Esophagus muscularis mucosa (tissue), 4 donors: ENCODE measurements around the gene NOXA1. TPM values are rescaled to one million over a fixed set of nuclear protein-coding genes. Genes with fewer than 3 reads are reported as not detected.

Experiments
- DNase-seq: peaks from one replicate; pipeline ENCODE4 v3.0.0-alpha.2; 2017; ENCODE audit errors: extremely low spot score
- H3K27ac ChIP-seq, 4 donors: fragments of 200-600 bp; sonication (generic); replicated peaks in 1 of 4; 1 replicate in 3 of 4; 2 replicates in 1 of 4; pipeline ENCODE4 v1.5.1; 2016 to 2019; ENCODE audit warnings: mild to moderate bottlenecking in 1 of 4
- H3K27me3 ChIP-seq, 4 donors: fragments of 200-600 bp; sonication (generic); one replicate each; pipeline versions ENCODE4 v1.5.1 to v1.6.0; 2016 to 2019
- H3K36me3 ChIP-seq, 4 donors: fragments of 200-600 bp; sonication (generic); one replicate each; pipeline ENCODE4 v1.5.1; 2016 to 2019
- H3K4me1 ChIP-seq, 4 donors: fragments of 200-600 bp; sonication (generic); one replicate each; pipeline ENCODE4 v1.5.1; 2016 to 2019
- H3K4me3 ChIP-seq, 4 donors: fragments of 200-600 bp; sonication (generic); 1 replicate in 2 of 4; 2 replicates in 2 of 4; pipeline ENCODE4 v1.5.1; 2016 to 2019; ENCODE audit warnings: mild to moderate bottlenecking in 4 of 4, moderate library complexity in 1 of 4
- H3K9me3 ChIP-seq, 4 donors: fragments of 200-600 bp; sonication (generic); 1 replicate in 3 of 4; 2 replicates in 1 of 4; pipeline ENCODE4 v1.5.1; 2016 to 2019
- EP300 ChIP-seq: sonication (generic); formaldehyde crosslinking; IDR thresholded peaks from one replicate; pipeline ENCODE4 v1.6.1; 2017; ENCODE audit warnings: antibody characterized with exemption
- POLR2A ChIP-seq: fragments of 450-650 bp; IDR thresholded peaks from one replicate; pipeline ENCODE4 v1.6.1; 2017; ENCODE audit warnings: antibody characterized with exemption, moderate library complexity, mild to moderate bottlenecking, low read depth
- POLR2AphosphoS5 ChIP-seq, 2 donors: sonication (generic); formaldehyde crosslinking; IDR thresholded peaks; one replicate each; pipeline ENCODE4 v1.6.1; 2017; ENCODE audit warnings: antibody characterized with exemption in 2 of 2
- whole genome bisulfite sequencing: methylation state at CpG from one replicate; pipeline ENCODE4 v1.1.5; 2018; 5-methylcytosine and 5-hydroxymethylcytosine counted together
- intact Hi-C: fragments of 100-400 bp; cut with DNase I; formaldehyde crosslinking; loops from one replicate; pipeline ENCODE4 v1.15.1; 2023
- total RNA-seq, 4 donors: library from RNA; depleted of rRNA; stranded (reverse); fragments of >200 nt; gene quantifications; one replicate each; pipeline versions ENCODE4 v1.1.0 to v1.2.1, GENCODE V29; 2016
- TF ChIP-seq, protein P1 (sequence below), 3 experiments: fragments of 200-600 bp in 2 of 3; fragments of 450-650 bp in 1 of 3; sonication (generic) in 2 of 3; IDR thresholded peaks; one replicate each; pipeline ENCODE4 v1.5.1; 2017 to 2019; ENCODE audit warnings: antibody characterized with exemption in 3 of 3, mild to moderate bottlenecking in 2 of 3, moderate library complexity in 1 of 3

The NOXA1 gene
- total RNA-seq, 4 donors from 2014 or later, result 2.1 to 4.0 (median 3.0) TPM

DNA sequence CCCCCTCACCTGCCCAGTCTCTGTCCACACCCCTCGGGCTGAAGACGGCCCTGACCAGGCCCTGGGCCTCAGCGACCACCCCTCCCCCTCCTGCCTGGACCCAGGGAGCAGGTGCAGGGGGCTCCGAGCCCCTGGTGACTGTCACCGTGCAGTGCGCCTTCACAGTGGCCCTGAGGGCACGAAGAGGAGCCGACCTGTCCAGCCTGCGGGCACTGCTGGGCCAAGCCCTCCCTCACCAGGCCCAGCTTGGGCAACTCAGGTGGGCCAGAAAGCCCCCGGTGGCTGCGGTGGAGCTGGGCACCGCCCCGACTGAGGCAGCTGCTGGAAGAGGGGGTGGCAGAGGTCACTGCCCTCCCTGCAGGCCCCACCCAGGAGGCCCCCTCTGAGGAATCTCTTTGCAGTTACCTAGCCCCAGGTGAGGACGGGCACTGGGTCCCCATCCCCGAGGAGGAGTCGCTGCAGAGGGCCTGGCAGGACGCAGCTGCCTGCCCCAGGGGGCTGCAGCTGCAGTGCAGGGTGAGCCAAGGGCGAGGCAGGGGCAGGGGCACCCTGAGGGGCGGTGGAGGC is 10.2 kb downstream of the NOXA1 start:
- Histone ChIP-seq H3K36me3 (no peaks in the 10 kb centered on the region), H3K9me3 (no peaks in the 10 kb centered on the region), H3K27ac (no peak overlapping the region), H3K4me3 (no peak overlapping the region), H3K4me1 (peaks cover 0 to 16% (median 12%) of the 10 kb centered on the region in 4 donors), H3K27me3 (peaks cover 0 to 67% (median 0%) of the 10 kb centered on the region in 4 donors)
- intact Hi-C loops, result no loop called here
- 63% methylated on average over 2 of the region's 19 CpGs for WGBS
- TF ChIP-seq, protein P1, sequence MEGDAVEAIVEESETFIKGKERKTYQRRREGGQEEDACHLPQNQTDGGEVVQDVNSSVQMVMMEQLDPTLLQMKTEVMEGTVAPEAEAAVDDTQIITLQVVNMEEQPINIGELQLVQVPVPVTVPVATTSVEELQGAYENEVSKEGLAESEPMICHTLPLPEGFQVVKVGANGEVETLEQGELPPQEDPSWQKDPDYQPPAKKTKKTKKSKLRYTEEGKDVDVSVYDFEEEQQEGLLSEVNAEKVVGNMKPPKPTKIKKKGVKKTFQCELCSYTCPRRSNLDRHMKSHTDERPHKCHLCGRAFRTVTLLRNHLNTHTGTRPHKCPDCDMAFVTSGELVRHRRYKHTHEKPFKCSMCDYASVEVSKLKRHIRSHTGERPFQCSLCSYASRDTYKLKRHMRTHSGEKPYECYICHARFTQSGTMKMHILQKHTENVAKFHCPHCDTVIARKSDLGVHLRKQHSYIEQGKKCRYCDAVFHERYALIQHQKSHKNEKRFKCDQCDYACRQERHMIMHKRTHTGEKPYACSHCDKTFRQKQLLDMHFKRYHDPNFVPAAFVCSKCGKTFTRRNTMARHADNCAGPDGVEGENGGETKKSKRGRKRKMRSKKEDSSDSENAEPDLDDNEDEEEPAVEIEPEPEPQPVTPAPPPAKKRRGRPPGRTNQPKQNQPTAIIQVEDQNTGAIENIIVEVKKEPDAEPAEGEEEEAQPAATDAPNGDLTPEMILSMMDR (IDR thresholded peaks at IDR 0.05), result no peak
- TF ChIP-seq POLR2AphosphoS5 (IDR thresholded peaks at IDR 0.05) (no peak), EP300 (no peak), POLR2A (no peak)
- no peak for DNase-seq

DNA sequence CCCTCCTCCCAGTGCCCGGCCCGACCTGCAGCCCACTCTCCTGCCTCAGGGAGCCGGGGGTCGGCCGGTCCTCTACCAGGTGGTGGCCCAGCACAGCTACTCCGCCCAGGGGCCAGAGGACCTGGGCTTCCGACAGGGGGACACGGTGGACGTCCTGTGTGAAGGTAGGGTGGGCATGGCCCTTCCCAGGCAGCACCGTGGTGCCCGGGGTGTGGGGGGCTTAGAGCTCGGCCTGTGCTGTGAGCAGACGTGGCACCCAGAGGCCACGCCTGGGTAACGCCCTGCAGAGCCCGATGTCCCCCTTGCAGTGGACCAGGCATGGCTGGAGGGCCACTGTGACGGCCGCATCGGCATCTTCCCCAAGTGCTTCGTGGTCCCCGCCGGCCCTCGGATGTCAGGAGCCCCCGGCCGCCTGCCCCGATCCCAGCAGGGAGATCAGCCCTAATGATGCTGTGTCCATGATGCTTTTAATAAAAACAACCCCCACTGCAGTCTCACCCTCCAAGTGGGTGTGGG is 10.8 kb downstream of the NOXA1 start:
- TF ChIP-seq EP300 (no peak), POLR2AphosphoS5 (IDR thresholded peaks at IDR 0.05) (no peak), POLR2A (no peak)
- TF ChIP-seq, protein P1 (IDR thresholded peaks at IDR 0.05), result no peak
- 92% methylated on average over 5 of the region's 26 CpGs for WGBS
- Histone ChIP-seq H3K4me1 (peaks cover 0 to 16% (median 12%) of the 10 kb centered on the region in 4 donors), H3K9me3 (no peaks in the 10 kb centered on the region), H3K27ac (no peak overlapping the region), H3K4me3 (no peak overlapping the region), H3K27me3 (peaks cover 0 to 72% (median 0%) of the 10 kb centered on the region in 4 donors), H3K36me3 (no peaks in the 10 kb centered on the region)
- intact Hi-C loops, result no loop called here
- no peak for DNase-seq

DNA sequence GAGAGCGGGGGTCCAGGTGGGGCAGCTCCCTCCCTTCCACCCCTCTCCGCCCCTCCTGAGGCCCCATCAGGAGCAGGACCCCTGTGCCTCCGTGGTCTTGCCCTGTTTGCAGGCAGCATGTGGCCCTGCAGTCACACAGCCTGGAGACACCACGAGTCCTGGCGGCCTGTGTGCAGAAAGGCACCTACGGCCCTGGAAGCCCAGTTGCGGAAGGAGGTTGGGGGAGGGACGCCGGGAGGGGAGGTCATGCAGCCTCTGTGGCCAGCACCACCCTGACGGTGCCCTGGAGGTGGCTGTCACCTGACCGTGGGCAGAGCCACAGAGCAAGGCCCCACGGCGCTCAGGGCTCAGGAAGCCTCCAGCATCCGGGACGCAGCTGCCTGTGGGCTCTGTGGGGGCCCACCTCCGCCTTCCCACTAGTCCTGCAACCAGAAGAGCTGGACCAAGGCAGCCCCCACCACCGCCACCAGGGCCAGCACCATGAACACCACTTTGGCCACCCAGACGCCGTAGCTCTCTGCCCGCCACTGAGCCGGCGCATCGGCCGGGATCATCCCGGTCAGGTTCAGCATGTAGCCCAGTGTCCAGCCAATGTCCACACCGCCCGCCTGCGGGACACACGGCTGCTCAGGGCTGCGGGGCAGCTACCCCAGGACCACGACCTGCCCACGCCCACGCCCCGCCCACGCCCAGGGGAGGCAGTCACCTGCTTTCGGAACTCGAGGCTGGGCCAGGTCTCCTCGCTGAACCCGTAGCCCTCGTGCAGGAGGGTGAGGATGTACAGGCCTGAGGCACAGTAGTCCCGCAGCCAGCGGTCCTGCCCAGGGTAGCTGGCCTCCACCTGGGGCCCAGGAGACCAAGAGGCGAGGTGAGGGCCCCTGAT is 11.5 kb downstream of the NOXA1 start:
- no peaks in the 10 kb centered on the region for H3K9me3 ChIP-seq
- WGBS, result 94% methylated on average over 16 of the region's 43 CpGs

DNA sequence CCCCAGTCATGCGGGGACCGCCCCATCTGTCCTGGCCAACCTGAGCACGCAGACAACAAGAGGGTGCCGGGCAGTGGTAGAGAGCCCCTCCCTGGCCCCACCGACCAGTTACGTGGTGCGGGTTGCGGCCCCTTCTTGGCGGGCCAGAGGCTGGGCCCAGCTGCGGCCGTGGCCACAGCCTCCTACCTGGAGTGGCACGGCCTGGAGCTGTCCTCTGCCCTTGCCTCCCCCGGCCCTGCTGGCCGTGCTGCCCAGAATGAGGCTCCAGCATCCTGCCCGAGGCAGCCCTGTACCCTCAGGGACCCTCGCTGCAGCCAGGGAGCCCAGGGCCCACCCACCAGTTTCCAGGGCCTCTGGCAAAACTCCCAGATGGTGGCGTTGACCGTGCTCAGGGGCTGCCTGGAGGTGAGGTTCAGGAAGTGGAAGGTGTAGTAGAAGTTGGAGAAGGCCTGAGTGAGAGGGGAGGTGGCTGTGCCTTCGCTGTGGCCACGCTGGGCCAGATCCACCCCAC is 12.2 kb downstream of the NOXA1 start:
- Histone ChIP-seq H3K36me3 (no peaks in the 10 kb centered on the region), H3K27me3 (peaks cover 0 to 70% (median 0%) of the 10 kb centered on the region in 4 donors), H3K27ac (no peak overlapping the region), H3K9me3 (no peaks in the 10 kb centered on the region), H3K4me3 (no peak overlapping the region), H3K4me1 (peaks cover 0 to 12% (median 10%) of the 10 kb centered on the region in 4 donors)
- intact Hi-C loops, result no loop called here
- DNase-seq, result no peak
- TF ChIP-seq EP300, result no peak
- 39% methylated on average over 2 of the region's 20 CpGs for WGBS

More for the DNA sequence above, 11.5 kb downstream of the NOXA1 start:
- Histone ChIP-seq H3K27ac (no peak overlapping the region), H3K4me3 (no peak overlapping the region), H3K36me3 (no peaks in the 10 kb centered on the region), H3K27me3 (peaks cover 0 to 76% (median 0%) of the 10 kb centered on the region in 4 donors), H3K4me1 (peaks cover 0 to 16% (median 12%) of the 10 kb centered on the region in 4 donors)
- intact Hi-C loops, result no loop called here
- TF ChIP-seq EP300, result no peak
- TF ChIP-seq, protein P1 (IDR thresholded peaks at IDR 0.05), result no peak
- no peak for TF ChIP-seq POLR2A
- no peak for TF ChIP-seq POLR2AphosphoS5 (IDR thresholded peaks at IDR 0.05)
- DNase-seq, result no peak
